GM12874 (cell line): ENCODE measurements around the gene STK39.

Experiments used
- CTCF ChIP-seq: IDR thresholded peaks from 2 replicates; pipeline ENCODE4 v1.5.1; 2011; ENCODE audit warnings: low read depth, mild to moderate bottlenecking, control low read depth, low read length, moderate library complexity; ENCODE audit not compliant: insufficient read depth

The STK39 gene

GRCh38 chr2:168087401-168087800 is 160.0 kb downstream of the STK39 start:
- TF ChIP-seq CTCF, result no peak

GRCh38 chr2:168086851-168087250 is 160.5 kb downstream of the STK39 start:
- no peak for TF ChIP-seq CTCF

- TF ChIP-seq CTCF, result no peak
These were observed 161.5 kb downstream of the STK39 start for GRCh38 chr2:168085801-168086361.

GRCh38 chr2:168084288-168084687 is 163.1 kb downstream of the STK39 start:
- no peak for TF ChIP-seq CTCF

- no peak for TF ChIP-seq CTCF
These were observed 168.2 kb downstream of the STK39 start for GRCh38 chr2:168079236-168079635.

GRCh38 chr2:168076731-168077130 is 170.7 kb downstream of the STK39 start:
- TF ChIP-seq CTCF, result no peak

GRCh38 chr2:168075446-168075845 is 171.9 kb downstream of the STK39 start:
- no peak for TF ChIP-seq CTCF
